AG09309 (cell line): ENCODE data around the gene CMSS1.

Source experiments
- DNase-seq: peaks from one replicate; pipeline ENCODE4 v3.0.0-alpha.2; 2010; ENCODE audit warnings: low read depth
- H3K4me3 ChIP-seq: 2 replicates; pipeline ENCODE4 v1.5.1; 2011; ENCODE audit warnings: mild to moderate bottlenecking, low read depth, low read length, moderate library complexity; ENCODE audit not compliant: control insufficient read depth
- CTCF ChIP-seq: IDR thresholded peaks from 2 replicates; pipeline ENCODE4 v1.5.1; 2011; ENCODE audit warnings: mild to moderate bottlenecking, low read depth, low read length, inconsistent platforms; ENCODE audit not compliant: insufficient read depth, control insufficient read depth; ENCODE audit errors: missing control alignments

The CMSS1 gene

GRCh38 chr3:99873269-99874102 is 55.8 kb downstream of the CMSS1 start:
- no peak for TF ChIP-seq CTCF
- no peak for DNase-seq
- peak overlapping the region; percentile 3 for H3K4me3 ChIP-seq

DNA sequence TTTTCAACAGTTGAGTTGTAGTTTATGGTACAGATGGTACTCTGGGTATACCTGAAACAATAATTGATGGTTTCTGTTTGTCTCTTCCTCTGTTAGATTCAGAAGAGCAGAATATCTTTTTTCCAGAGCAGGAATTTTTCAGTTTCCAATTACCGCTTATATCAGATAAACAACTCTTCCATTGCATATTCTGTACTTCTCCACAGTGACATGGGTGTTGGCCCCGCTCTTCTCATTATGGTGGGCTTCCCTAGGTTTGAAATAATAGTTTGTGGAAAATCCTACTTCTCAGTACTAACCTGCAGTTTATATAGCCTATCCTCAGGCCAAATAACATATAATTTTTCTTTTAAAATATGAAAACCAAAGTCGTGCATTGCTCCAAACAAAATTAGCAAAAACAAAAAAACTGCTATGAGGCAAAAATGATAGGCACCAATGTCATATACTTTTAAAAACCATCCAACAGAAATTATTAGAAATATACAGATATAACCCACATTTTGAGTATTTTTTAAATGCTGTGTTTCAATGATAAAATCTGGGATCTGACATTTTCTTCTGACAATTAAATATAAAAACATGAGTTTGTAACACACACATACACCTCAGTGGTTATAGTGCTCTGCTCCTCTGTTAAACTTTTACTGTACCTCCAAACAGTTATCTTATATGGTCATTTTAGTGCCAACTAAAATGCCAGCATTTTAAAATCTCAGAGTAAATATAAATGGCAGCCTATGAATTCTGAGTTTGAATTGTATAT is 56.8 kb downstream of the CMSS1 start:
- TF ChIP-seq CTCF: no peak
- H3K4me3 ChIP-seq: peak overlapping the region; percentile 74
- DNase-seq: no peak

DNA sequence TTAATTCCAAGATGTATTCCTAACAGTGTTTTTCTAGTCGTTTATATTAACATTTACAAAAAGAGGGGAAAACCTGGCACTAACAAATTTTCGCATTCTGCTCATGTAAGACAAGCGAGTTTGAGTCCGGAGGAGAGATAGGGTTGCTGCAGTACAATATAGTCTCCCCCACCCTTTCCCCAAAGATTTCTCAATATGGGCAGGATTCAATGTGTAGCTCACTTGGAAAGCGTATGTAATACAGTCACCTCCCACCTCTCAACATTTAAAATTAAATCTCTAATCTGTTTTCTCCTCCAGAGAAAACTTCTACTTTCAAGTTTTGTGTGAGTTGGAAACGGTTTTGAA is 57.9 kb downstream of the CMSS1 start:
- no peak for DNase-seq
- peak overlapping the region; percentile 74 for H3K4me3 ChIP-seq
- peak; percentile 0 for TF ChIP-seq CTCF

DNA sequence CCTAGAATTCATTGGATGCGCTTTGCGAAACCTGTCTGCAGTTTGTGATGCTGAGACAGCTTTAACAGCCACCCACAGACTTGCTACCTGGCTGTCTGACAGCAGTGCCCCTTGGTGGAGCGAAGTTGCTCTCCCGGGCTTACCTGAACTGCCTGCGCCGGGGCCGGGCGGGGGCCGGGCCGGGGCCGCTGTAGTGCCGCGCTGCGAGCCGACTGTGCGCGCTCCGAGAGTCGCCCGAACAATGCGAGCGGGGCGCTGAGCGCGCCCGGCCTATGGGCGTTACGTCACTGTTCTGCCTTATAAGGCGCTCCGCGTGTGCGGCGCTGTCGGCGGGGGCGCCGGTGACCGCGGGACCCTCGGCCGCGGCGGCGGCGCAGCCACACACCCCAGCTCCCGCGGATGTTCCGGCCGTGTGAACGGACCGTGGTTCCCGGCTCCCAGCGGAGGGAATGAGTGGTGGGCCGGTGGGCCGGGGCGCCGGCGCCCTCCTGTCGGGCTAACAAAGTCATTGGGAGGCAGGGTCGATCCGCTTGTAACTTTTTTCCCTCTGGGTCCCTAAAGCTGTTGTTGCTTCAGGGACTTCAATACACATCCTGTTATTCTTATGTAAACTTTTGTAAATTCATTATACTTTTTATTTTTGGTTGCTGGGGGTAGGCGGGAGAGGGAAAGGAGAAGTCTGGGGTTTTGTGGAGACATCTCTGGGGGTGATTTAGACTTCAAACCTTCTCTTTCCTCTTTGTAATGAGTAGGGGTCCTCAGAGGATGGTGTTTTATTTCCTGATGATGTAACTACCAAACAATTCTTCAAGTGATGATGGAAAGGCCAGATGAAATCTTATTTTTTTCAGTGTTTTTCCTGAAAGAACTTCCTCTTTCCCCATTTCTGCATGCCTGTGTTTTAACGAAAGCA is 58.5 kb downstream of the CMSS1 start:
- no peak for DNase-seq
- H3K4me3 ChIP-seq: peak overlapping the region; percentile 74
- no peak for TF ChIP-seq CTCF

GRCh38 chr3:99877031-99877579 is 59.4 kb downstream of the CMSS1 start:
- DNase-seq: no peak
- no peak for TF ChIP-seq CTCF
- H3K4me3 ChIP-seq: no peak overlapping the region

- no peak for DNase-seq
- TF ChIP-seq CTCF: no peak
- no peak overlapping the region for H3K4me3 ChIP-seq
Measured at GRCh38 chr3:99878005-99878404, 60.3 kb downstream of the CMSS1 start.
